H1 (cell line): ENCODE results near the gene MORC1. TPM values are rescaled to one million over a fixed set of nuclear protein-coding genes. Genes with fewer than 3 reads are reported as not detected.

Experiments
- CTCF ChIA-PET: fragments of 300-600 bp; sonication (Branson Sonifier 250); formaldehyde crosslinking; loops from one replicate; lab custom pipeline; 2021; ENCODE audit not compliant: partially characterized antibody; lab: Charles Lee
- POLR2A ChIA-PET: fragments of 300-600 bp; sonication (Branson Sonifier 250); formaldehyde crosslinking; loops from one replicate; lab custom pipeline; 2021; ENCODE audit warnings: inconsistent platforms; ENCODE audit not compliant: partially characterized antibody; lab: Charles Lee
- DNase-seq, 2 experiments: peaks; one replicate each; pipeline versions ENCODE4 v3.0.0 to v3.0.0-alpha.2; 2010 to 2022; ENCODE audit warnings: low spot score in 2 of 2, low read depth in 1 of 2, mixed read lengths in 1 of 2
- FAIRE-seq: peaks from 2 replicates; lab custom pipeline; 2011; peaks lifted over from hg19 to GRCh38; lab: Jason Lieb, UNC
- H2AFZ ChIP-seq: 2 replicates; pipeline ENCODE4 v1.8.1; 2012; ENCODE audit warnings: low read length, inconsistent platforms
- H2AK5ac ChIP-seq: 2 replicates; pipeline ENCODE4 v1.6.1; 2013; ENCODE audit warnings: low read depth, low read length
- H2BK120ac ChIP-seq: replicated peaks from 2 replicates; pipeline ENCODE3; 2013; ENCODE audit warnings: low read depth, low read length, inconsistent platforms
- H2BK12ac ChIP-seq: 2 replicates; pipeline ENCODE4 v1.6.1; 2013; ENCODE audit warnings: low read depth, low read length
- H2BK15ac ChIP-seq: 2 replicates; pipeline ENCODE4 v1.6.1; 2013; ENCODE audit warnings: low read length
- H2BK20ac ChIP-seq: 2 replicates; pipeline ENCODE4 v1.6.1; 2013; ENCODE audit warnings: low read length
- H2BK5ac ChIP-seq: 2 replicates; pipeline ENCODE4 v1.6.1; 2013; ENCODE audit warnings: low read depth, low read length
- H3K14ac ChIP-seq: 2 replicates; pipeline ENCODE4 v1.6.1; 2013; ENCODE audit warnings: inconsistent platforms; ENCODE audit not compliant: insufficient read length
- H3K18ac ChIP-seq: 2 replicates; pipeline ENCODE4 v1.6.1; 2013; ENCODE audit warnings: low read length; ENCODE audit errors: extremely low read depth
- H3K23ac ChIP-seq: 2 replicates; pipeline ENCODE4 v1.6.1; 2013; ENCODE audit warnings: inconsistent platforms; ENCODE audit not compliant: insufficient read length
- H3K23me2 ChIP-seq: 2 replicates; pipeline ENCODE4 v1.6.1; 2013; ENCODE audit warnings: low read depth, low read length
- H3K27ac ChIP-seq: 2 replicates; pipeline ENCODE4 v1.6.1; 2011; ENCODE audit warnings: low read depth, low read length, inconsistent platforms
- H3K27me3 ChIP-seq, 4 experiments: replicated peaks in 1 of 4; 1 replicate in 1 of 4; 2 replicates in 3 of 4; pipeline versions ENCODE4 v1.6.1 to v1.8.1; 2011 to 2013; ENCODE audit warnings: low read length in 3 of 4, mild to moderate bottlenecking in 3 of 4, inconsistent platforms in 2 of 4, mixed read lengths in 2 of 4, moderate library complexity in 1 of 4; ENCODE audit not compliant: control insufficient read depth in 3 of 4, insufficient read depth in 3 of 4; ENCODE audit errors: extremely low read depth in 1 of 4
- H3K36me3 ChIP-seq, 4 experiments: 2 replicates each; pipeline versions ENCODE4 v1.6.1 to v1.8.1; 2011 to 2013; ENCODE audit warnings: mild to moderate bottlenecking in 4 of 4, low read length in 3 of 4, moderate library complexity in 2 of 4, control low read depth in 1 of 4, inconsistent platforms in 1 of 4; ENCODE audit not compliant: insufficient read depth in 4 of 4, control insufficient read depth in 2 of 4
- H3K4ac ChIP-seq: replicated peaks from 2 replicates; pipeline ENCODE3; 2013; ENCODE audit warnings: low read length, low read depth, mixed read lengths, inconsistent platforms; ENCODE audit not compliant: insufficient read length
- H3K4me1 ChIP-seq, 4 experiments: replicated peaks in 1 of 4; 1 replicate in 1 of 4; 2 replicates in 3 of 4; pipeline versions ENCODE4 v1.6.1 to v1.8.1; 2011 to 2013; ENCODE audit warnings: low read length in 3 of 4, inconsistent platforms in 2 of 4, mixed read lengths in 1 of 4; ENCODE audit not compliant: insufficient read depth in 4 of 4, control insufficient read depth in 3 of 4
- H3K4me2 ChIP-seq, 2 experiments: 2 replicates each; pipeline versions ENCODE4 v1.6.1 to v1.8.1; 2011 to 2013; ENCODE audit warnings: low read depth in 2 of 2, low read length in 2 of 2, control low read depth in 1 of 2, inconsistent platforms in 1 of 2, mild to moderate bottlenecking in 1 of 2; ENCODE audit not compliant: insufficient read depth in 1 of 2
- H3K4me3 ChIP-seq, 4 experiments: fragments of 200-600, 300-600 bp in 1 of 4; sonication (generic), shearing (Covaris generic), sonication (Bioruptor Twin) in 1 of 4; 2 replicates each; pipeline versions ENCODE4 v1.5.1 to v1.8.1; 2011 to 2016; ENCODE audit warnings: low read length in 4 of 4, low read depth in 3 of 4, control low read depth in 2 of 4, inconsistent platforms in 2 of 4, mild to moderate bottlenecking in 2 of 4, mixed read lengths in 1 of 4, moderate library complexity in 1 of 4; ENCODE audit not compliant: insufficient read depth in 2 of 4; ENCODE audit errors: extremely low read depth in 1 of 4
- H3K56ac ChIP-seq: replicated peaks from 2 replicates; pipeline ENCODE3; 2013; ENCODE audit warnings: low read depth, mild to moderate bottlenecking, mixed read lengths, low read length, inconsistent platforms; ENCODE audit not compliant: insufficient read length
- H3K79me1 ChIP-seq: 2 replicates; pipeline ENCODE4 v1.6.1; 2013; ENCODE audit warnings: low read depth, low read length, control low read depth
- H3K79me2 ChIP-seq, 2 experiments: 2 replicates each; pipeline versions ENCODE4 v1.6.1 to v1.8.1; 2012 to 2013; ENCODE audit warnings: low read length in 2 of 2, mild to moderate bottlenecking in 2 of 2, inconsistent platforms in 1 of 2; ENCODE audit not compliant: insufficient read depth in 2 of 2, control insufficient read depth in 1 of 2
- H3K9ac ChIP-seq, 4 experiments: replicated peaks in 1 of 4; 1 replicate in 1 of 4; 2 replicates in 3 of 4; pipeline versions ENCODE4 v1.6.1 to v1.8.1; 2011 to 2013; ENCODE audit warnings: low read depth in 3 of 4, low read length in 3 of 4, control low read depth in 2 of 4, mild to moderate bottlenecking in 2 of 4, moderate library complexity in 2 of 4, inconsistent platforms in 1 of 4; ENCODE audit errors: extremely low read depth in 1 of 4
- H3K9me3 ChIP-seq, 2 experiments: 2 replicates each; pipeline versions ENCODE4 v1.6.1 to v1.8.1; 2012 to 2013; ENCODE audit warnings: mild to moderate bottlenecking in 2 of 2, moderate library complexity in 2 of 2, control low read depth in 1 of 2, inconsistent platforms in 1 of 2, low read depth in 1 of 2, low read length in 1 of 2, mixed read lengths in 1 of 2; ENCODE audit not compliant: insufficient read depth in 2 of 2
- H4K20me1 ChIP-seq, 2 experiments: replicated peaks in 1 of 2; 2 replicates each; pipeline versions ENCODE3 to v1.8.1; 2011 to 2013; ENCODE audit warnings: inconsistent platforms in 2 of 2, low read length in 2 of 2, mild to moderate bottlenecking in 1 of 2; ENCODE audit not compliant: insufficient read depth in 2 of 2, control insufficient read depth in 1 of 2
- H4K5ac ChIP-seq: 2 replicates; pipeline ENCODE4 v1.6.1; 2013; ENCODE audit warnings: low read length, low read depth, mixed read lengths, inconsistent platforms; ENCODE audit not compliant: insufficient read length
- H4K8ac ChIP-seq: 2 replicates; pipeline ENCODE4 v1.8.0; 2013; ENCODE audit warnings: mild to moderate bottlenecking, moderate library complexity, low read length, inconsistent platforms; ENCODE audit not compliant: insufficient read depth; ENCODE audit errors: extremely low read depth
- H4K91ac ChIP-seq: replicated peaks from 2 replicates; pipeline ENCODE3; 2013; ENCODE audit warnings: low read length, mixed read lengths, inconsistent platforms; ENCODE audit not compliant: insufficient read length
- BRCA1 ChIP-seq: IDR thresholded peaks from 2 replicates; pipeline ENCODE4 v1.6.1; 2012; ENCODE audit warnings: low read depth, low read length, improper control_type of control experiment
- CHD1 ChIP-seq: IDR thresholded peaks from 2 replicates; pipeline ENCODE4 v1.6.1; 2012; ENCODE audit warnings: low read depth, low read length, improper control_type of control experiment
- GABPA ChIP-seq: IDR thresholded peaks from 2 replicates; pipeline ENCODE4 v1.6.1; 2011; ENCODE audit warnings: mild to moderate bottlenecking, low read length, moderate library complexity, borderline replicate concordance; ENCODE audit not compliant: insufficient read depth
- GTF2F1 ChIP-seq: IDR thresholded peaks from 2 replicates; pipeline ENCODE4 v1.6.1; 2012; ENCODE audit warnings: low read depth, low read length, improper control_type of control experiment, borderline replicate concordance
- HDAC6 ChIP-seq: IDR thresholded peaks from one replicate; pipeline ENCODE4 v1.7.1; 2012; ENCODE audit warnings: low read depth, mild to moderate bottlenecking, inconsistent platforms, low read length, moderate library complexity
- JUND ChIP-seq: IDR thresholded peaks from 2 replicates; pipeline ENCODE4 v1.6.1; 2011; ENCODE audit warnings: mild to moderate bottlenecking, improper control_type of control experiment, low read length
- KDM4A ChIP-seq: IDR thresholded peaks from one replicate; pipeline ENCODE4 v1.7.1; 2012; ENCODE audit warnings: low read depth, mild to moderate bottlenecking, moderate library complexity, low read length, inconsistent platforms; ENCODE audit not compliant: severe bottlenecking
- NRF1 ChIP-seq: IDR thresholded peaks from 2 replicates; pipeline ENCODE4 v1.6.1; 2011; ENCODE audit warnings: mild to moderate bottlenecking, low read depth, low read length, improper control_type of control experiment
- RBBP5 ChIP-seq: IDR thresholded peaks from 2 replicates; pipeline ENCODE4 v1.7.1; 2012; ENCODE audit warnings: low read depth, mild to moderate bottlenecking, inconsistent platforms, low read length, moderate library complexity, borderline replicate concordance
- SAP30 ChIP-seq: fragments of 300-600 bp; sonication (generic); IDR thresholded peaks from 2 replicates; pipeline ENCODE4 v1.7.1; 2012; ENCODE audit warnings: low read length, moderate library complexity, mild to moderate bottlenecking, inconsistent platforms; ENCODE audit not compliant: insufficient read depth, insufficient replicate concordance
- SIRT6 ChIP-seq: IDR thresholded peaks from one replicate; pipeline ENCODE4 v1.7.1; 2012; ENCODE audit warnings: low read length, inconsistent platforms
- SP1 ChIP-seq: IDR thresholded peaks from 2 replicates; pipeline ENCODE4 v1.6.1; 2011; ENCODE audit warnings: low read depth, low read length
- SP2 ChIP-seq: IDR thresholded peaks from 2 replicates; pipeline ENCODE4 v1.6.1; 2012; ENCODE audit warnings: mild to moderate bottlenecking, low read length, inconsistent platforms
- TAF1 ChIP-seq: IDR thresholded peaks from 2 replicates; pipeline ENCODE4 v1.6.1; 2011; ENCODE audit warnings: mild to moderate bottlenecking, low read depth, low read length
- TAF7 ChIP-seq: optimal IDR thresholded peaks from 2 replicates; pipeline ENCODE3; 2011; ENCODE audit warnings: low read depth, mild to moderate bottlenecking, inconsistent platforms, low read length, moderate library complexity, borderline replicate concordance
- TEAD4 ChIP-seq: IDR thresholded peaks from 2 replicates; pipeline ENCODE4 v1.6.1; 2012; ENCODE audit warnings: low read depth, low read length, inconsistent platforms, mixed read lengths
- WGBS, 2 experiments: shearing (Covaris generic) in 1 of 2; methylation state at CpG; one replicate each; pipeline versions ENCODE4 v1.1.6 to v1.1.7; 2013 to 2015; ENCODE audit warnings: low lambda C conversion rate in 2 of 2, mixed read lengths in 2 of 2, inconsistent platforms in 1 of 2, low coverage in 1 of 2, missing lambda C conversion rate in 1 of 2; ENCODE audit not compliant: insufficient replicate concordance in 2 of 2, insufficient coverage in 1 of 2, insufficient read length in 1 of 2; ENCODE audit errors: extremely low coverage in 1 of 2, missing lambda C conversion rate in 1 of 2; 5-methylcytosine and 5-hydroxymethylcytosine counted together
- polyA plus RNA-seq, 7 experiments: library from polyadenylated mRNA; depleted of rRNA in 3 of 7; stranded (reverse) in 5 of 7; unstranded in 2 of 7; fragments of >200 nt in 5 of 7; fragments of 200-250 nt in 2 of 7; gene quantifications; 1 replicate in 5 of 7; 2 replicates in 1 of 7; 4 replicates in 1 of 7; pipeline versions ENCODE4 v1.2.1 to v1.2.3, GENCODE V29; 2011 to 2013; ENCODE audit warnings: missing spikeins in 2 of 7, mixed read lengths in 2 of 7
- total RNA-seq: library from RNA; stranded (reverse); fragmentation: NEBNext Ultra II Directional; extraction: Animal tissue kit (Norgen Biotek cat#: 25700); gene quantifications from 2 replicates; pipeline ENCODE4 v1.2.1, GENCODE V29; 2021

The MORC1 gene
- total and polyA plus RNA-seq, 2 of the 8 experiments (the other 6 are each of a cell fraction or from before 2014, with no cell fraction given): not detected

GRCh38 chr3:109023167-109023566 lies 94.8 kb downstream of the MORC1 start:
- DNase-seq (no peak), FAIRE-seq (no peak)
- Histone ChIP-seq H3K23ac (no peak overlapping the region), H3K4me3 (no peak overlapping the region), H3K27me3 (no peaks in the 10 kb centered on the region), H3K36me3 (no peaks in the 10 kb centered on the region), H4K8ac (no peak overlapping the region), H2BK12ac (no peak overlapping the region), H3K56ac (no peak overlapping the region), H2AK5ac (no peak overlapping the region), H3K4me2 (no peak overlapping the region), H3K9ac (no peak overlapping the region), H2BK5ac (no peak overlapping the region), H3K14ac (no peak overlapping the region), H3K79me1 (no peaks in the 10 kb centered on the region), H4K91ac (no peak overlapping the region), H2BK15ac (no peak overlapping the region), H2BK120ac (no peak overlapping the region), H3K9me3 (no peaks in the 10 kb centered on the region), H3K4ac (no peak overlapping the region), H3K79me2 (no peaks in the 10 kb centered on the region), H3K23me2 (no peaks in the 10 kb centered on the region), H2AFZ (no peak overlapping the region), H3K4me1 (no peaks in the 10 kb centered on the region), H3K18ac (no peak overlapping the region), H2BK20ac (no peak overlapping the region), H4K20me1 (no peaks in the 10 kb centered on the region), H3K27ac (no peak overlapping the region), H4K5ac (no peak overlapping the region)
- WGBS, 2 experiments: 84% methylated on average over 1 of the region's 1 CpG; no CpG with 5 or more reads in 1 of the 2 experiments
- ChIA-PET POLR2A (no interaction called here), CTCF (interaction anchor here (0.7 to 5.3 kb wide), 35 partner anchors 8 to 1939 kb away, joined by 3 to 79 read pairs (median 5); no protein-coding TSS in a partner anchor)
- no peak for TF ChIP-seq GTF2F1
- TF ChIP-seq SP1: no peak
- TF ChIP-seq CHD1: no peak
- TF ChIP-seq TAF1: no peak
- TF ChIP-seq GABPA: no peak
- no peak for TF ChIP-seq TEAD4
- TF ChIP-seq RBBP5: no peak
- TF ChIP-seq NRF1: no peak
- no peak for TF ChIP-seq BRCA1
- TF ChIP-seq JUND: no peak
- no peak for TF ChIP-seq TAF7
- no peak for TF ChIP-seq SP2
- TF ChIP-seq SIRT6: no peak
- no peak for TF ChIP-seq KDM4A
- TF ChIP-seq HDAC6: no peak
- no peak for TF ChIP-seq SAP30
